HG02884 (cell line): Measurements from ENCODE around the gene PTMS.

Source experiments
- ATAC-seq: cut with Tn5 transposase; IDR thresholded peaks from one replicate; pipeline ENCODE4 v1.9.1; 2021; ENCODE audit warnings: mild to moderate bottlenecking, moderate library complexity; ENCODE audit not compliant: unreplicated experiment

The PTMS gene

GRCh38 chr12:6752167-6752920 lies 13.8 kb upstream of the PTMS start:
- ATAC-seq, result no peak

- ATAC-seq, result peak; percentile 88
These were observed 13.0 kb upstream of the PTMS start, which contains the start of gene MLF2 for GRCh38 chr12:6752921-6753771. Gene MLF2 (minus strand): TSS chr12:6753141. CDS start chr12:6752334, 807 bp downstream.

- ATAC-seq, result no peak
These were observed 12.3 kb upstream of the PTMS start for GRCh38 chr12:6753772-6754356.

GRCh38 chr12:6754411-6754810 lies 11.8 kb upstream of the PTMS start:
- ATAC-seq, result no peak

- ATAC-seq, result no peak
These were observed 9.0 kb upstream of the PTMS start for GRCh38 chr12:6757028-6757690.

- ATAC-seq, result no peak
These were observed 7.6 kb upstream of the PTMS start for GRCh38 chr12:6758506-6759095.

GRCh38 chr12:6759741-6760140 lies 6.4 kb upstream of the PTMS start:
- no peak for ATAC-seq

GRCh38 chr12:6763380-6763779 lies 2.8 kb upstream of the PTMS start:
- no peak for ATAC-seq

GRCh38 chr12:6764011-6764828 lies 1.9 kb upstream of the PTMS start:
- peak; percentile 87 for ATAC-seq

- no peak for ATAC-seq
These were observed 1.0 kb upstream of the PTMS start for GRCh38 chr12:6765048-6765633.

- ATAC-seq, result no peak
These were observed 637 bp downstream of the PTMS start for GRCh38 chr12:6766651-6767349.

- ATAC-seq, result no peak
These were observed 1.5 kb downstream of the PTMS start for GRCh38 chr12:6767353-6768319.

GRCh38 chr12:6768437-6768914 lies 2.3 kb downstream of the PTMS start:
- no peak for ATAC-seq

- ATAC-seq, result no peak
These were observed 2.8 kb downstream of the PTMS start for GRCh38 chr12:6768990-6769389.

- ATAC-seq, result no peak
These were observed 3.5 kb downstream of the PTMS start for GRCh38 chr12:6769666-6770065.

- ATAC-seq, result no peak
These were observed 3.9 kb downstream of the PTMS start for GRCh38 chr12:6770094-6770493.

GRCh38 chr12:6770600-6770999 lies 4.4 kb downstream of the PTMS start:
- no peak for ATAC-seq

GRCh38 chr12:6771091-6771495 lies 4.9 kb downstream of the PTMS start:
- no peak for ATAC-seq
